ENCODE measurements around the gene CENPX. TPM values are rescaled to one million over a fixed set of nuclear protein-coding genes. Genes with fewer than 3 reads are reported as not detected.
A peak's percentile ranks its signal among the peaks of the same experiment; 100 is the strongest.

CENPX gene
- total and polyA plus RNA-seq, 2 of the 13 experiments (the other 11 are each of a cell fraction or from before 2014, with no cell fraction given), result 92.7 to 170 TPM

- peak; percentile 56; the same call in 1 of the 2 replicates for TF ChIP-seq STAT6 (CRISPR knock-in tag; IDR thresholded peaks at IDR 0.05; ENCODE audit: borderline replicate concordance)
- TF ChIP-seq PLSCR1 (CRISPR knock-in tag; IDR thresholded peaks at IDR 0.05; ENCODE audit: borderline replicate concordance), result no peak
- no peak; the same call in 1 of the 2 replicates for TF ChIP-seq ZNF747 (CRISPR knock-in tag; IDR thresholded peaks at IDR 0.05; ENCODE audit: borderline replicate concordance)
- TF ChIP-seq BHLHE40 (IDR thresholded peaks at IDR 0.05; ENCODE audit: low read length), result peak; percentile 84
- no peak for TF ChIP-seq FOXA1 (IDR thresholded peaks at IDR 0.05)
- TF ChIP-seq FOXA1 (CRISPR knock-in tag; IDR thresholded peaks at IDR 0.05), result peak; percentile 63; the same call in 1 of the 2 replicates
- 0 out of 2 replicates have a peak, but pooled peaks have one; percentile 36 for TF ChIP-seq ZNF256 (CRISPR knock-in tag; conservative IDR thresholded peaks at IDR 0.05)
- no peak for TF ChIP-seq NONO (IDR thresholded peaks at IDR 0.05)
- peak; percentile 90 for TF ChIP-seq NONO (CRISPR knock-in tag; conservative IDR thresholded peaks at IDR 0.05)
- TF ChIP-seq, protein P1, sequence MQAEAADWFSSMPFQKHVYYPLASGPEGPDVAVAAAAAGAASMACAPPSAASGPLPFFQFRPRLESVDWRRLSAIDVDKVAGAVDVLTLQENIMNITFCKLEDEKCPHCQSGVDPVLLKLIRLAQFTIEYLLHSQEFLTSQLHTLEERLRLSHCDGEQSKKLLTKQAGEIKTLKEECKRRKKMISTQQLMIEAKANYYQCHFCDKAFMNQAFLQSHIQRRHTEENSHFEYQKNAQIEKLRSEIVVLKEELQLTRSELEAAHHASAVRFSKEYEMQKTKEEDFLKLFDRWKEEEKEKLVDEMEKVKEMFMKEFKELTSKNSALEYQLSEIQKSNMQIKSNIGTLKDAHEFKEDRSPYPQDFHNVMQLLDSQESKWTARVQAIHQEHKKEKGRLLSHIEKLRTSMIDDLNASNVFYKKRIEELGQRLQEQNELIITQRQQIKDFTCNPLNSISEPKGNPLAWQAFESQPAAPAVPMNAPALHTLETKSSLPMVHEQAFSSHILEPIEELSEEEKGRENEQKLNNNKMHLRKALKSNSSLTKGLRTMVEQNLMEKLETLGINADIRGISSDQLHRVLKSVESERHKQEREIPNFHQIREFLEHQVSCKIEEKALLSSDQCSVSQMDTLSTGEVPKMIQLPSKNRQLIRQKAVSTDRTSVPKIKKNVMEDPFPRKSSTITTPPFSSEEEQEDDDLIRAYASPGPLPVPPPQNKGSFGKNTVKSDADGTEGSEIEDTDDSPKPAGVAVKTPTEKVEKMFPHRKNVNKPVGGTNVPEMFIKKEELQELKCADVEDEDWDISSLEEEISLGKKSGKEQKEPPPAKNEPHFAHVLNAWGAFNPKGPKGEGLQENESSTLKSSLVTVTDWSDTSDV (CRISPR knock-in tag; IDR thresholded peaks at IDR 0.05), result peak; percentile 65
- peak; percentile 96 for TF ChIP-seq SSRP1 (CRISPR knock-in tag; IDR thresholded peaks at IDR 0.05)
- TF ChIP-seq SAFB2 (CRISPR knock-in tag; IDR thresholded peaks at IDR 0.05; ENCODE audit: borderline replicate concordance, low read depth), result no peak
- peak; percentile 58 for TF ChIP-seq HNRNPLL (IDR thresholded peaks at IDR 0.05; ENCODE audit: low read depth, low read length, poor library complexity, severe bottlenecking)
- TF ChIP-seq, protein P2, sequence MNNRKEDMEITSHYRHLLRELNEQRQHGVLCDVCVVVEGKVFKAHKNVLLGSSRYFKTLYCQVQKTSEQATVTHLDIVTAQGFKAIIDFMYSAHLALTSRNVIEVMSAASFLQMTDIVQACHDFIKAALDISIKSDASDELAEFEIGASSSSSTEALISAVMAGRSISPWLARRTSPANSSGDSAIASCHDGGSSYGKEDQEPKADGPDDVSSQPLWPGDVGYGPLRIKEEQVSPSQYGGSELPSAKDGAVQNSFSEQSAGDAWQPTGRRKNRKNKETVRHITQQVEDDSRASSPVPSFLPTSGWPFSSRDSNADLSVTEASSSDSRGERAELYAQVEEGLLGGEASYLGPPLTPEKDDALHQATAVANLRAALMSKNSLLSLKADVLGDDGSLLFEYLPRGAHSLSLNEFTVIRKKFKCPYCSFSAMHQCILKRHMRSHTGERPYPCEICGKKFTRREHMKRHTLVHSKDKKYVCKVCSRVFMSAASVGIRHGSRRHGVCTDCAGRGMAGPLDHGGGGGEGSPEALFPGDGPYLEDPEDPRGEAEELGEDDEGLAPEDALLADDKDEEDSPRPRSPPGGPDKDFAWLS (CRISPR knock-in tag; IDR thresholded peaks at IDR 0.05; ENCODE audit: borderline replicate concordance), result no peak; the same call in 1 of the 2 replicates
- peak; percentile 40 for TF ChIP-seq ZNF317 (CRISPR knock-in tag; IDR thresholded peaks at IDR 0.05)
- peak; percentile 87; the same call in 1 of the 2 replicates for TF ChIP-seq FIP1L1 (IDR thresholded peaks at IDR 0.05; ENCODE audit: borderline replicate concordance, insufficient read depth, low read depth, low read length)
- peak; percentile 94 for TF ChIP-seq ZNF451 (CRISPR knock-in tag; IDR thresholded peaks at IDR 0.05)
- TF ChIP-seq ZNF44 (CRISPR knock-in tag; IDR thresholded peaks at IDR 0.05), result 0 out of 2 replicates have a peak, but pooled peaks have one; percentile 36
- no peak for TF ChIP-seq ZFP36L2 (CRISPR knock-in tag; IDR thresholded peaks at IDR 0.05)
- TF ChIP-seq NFIC (IDR thresholded peaks at IDR 0.05; ENCODE audit: low read length), result no peak
- peak; percentile 48; the same call in 1 of the 2 replicates for TF ChIP-seq PHF20 (CRISPR knock-in tag; IDR thresholded peaks at IDR 0.05)
- TF ChIP-seq ZNF841 (CRISPR knock-in tag; IDR thresholded peaks at IDR 0.05; ENCODE audit: borderline replicate concordance), result peak; percentile 12; the same call in 1 of the 2 replicates
Measured at GRCh38 chr17:81999976-82000802, 22.5 kb downstream of the CENPX start (continued).

Measured in HepG2 (cell line).